HL-60/S4 treated with retinoic acid at 250 ng/mL for 4 days and 3 days (cell line): ENCODE data around the gene COX18.

Experiments used
- in situ Hi-C: fragments of 300-500 bp; cut with MboI; formaldehyde crosslinking; loops from 2 replicates; pipeline ENCODE4 v1.7.0; 2022; ENCODE audit warnings: low sequenced_read_pairs

COX18 gene, protein sequence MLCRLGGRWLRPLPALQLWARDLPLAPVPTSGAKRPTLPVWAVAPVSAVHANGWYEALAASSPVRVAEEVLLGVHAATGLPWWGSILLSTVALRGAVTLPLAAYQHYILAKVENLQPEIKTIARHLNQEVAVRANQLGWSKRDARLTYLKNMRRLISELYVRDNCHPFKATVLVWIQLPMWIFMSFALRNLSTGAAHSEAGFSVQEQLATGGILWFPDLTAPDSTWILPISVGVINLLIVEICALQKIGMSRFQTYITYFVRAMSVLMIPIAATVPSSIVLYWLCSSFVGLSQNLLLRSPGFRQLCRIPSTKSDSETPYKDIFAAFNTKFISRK

DNA sequence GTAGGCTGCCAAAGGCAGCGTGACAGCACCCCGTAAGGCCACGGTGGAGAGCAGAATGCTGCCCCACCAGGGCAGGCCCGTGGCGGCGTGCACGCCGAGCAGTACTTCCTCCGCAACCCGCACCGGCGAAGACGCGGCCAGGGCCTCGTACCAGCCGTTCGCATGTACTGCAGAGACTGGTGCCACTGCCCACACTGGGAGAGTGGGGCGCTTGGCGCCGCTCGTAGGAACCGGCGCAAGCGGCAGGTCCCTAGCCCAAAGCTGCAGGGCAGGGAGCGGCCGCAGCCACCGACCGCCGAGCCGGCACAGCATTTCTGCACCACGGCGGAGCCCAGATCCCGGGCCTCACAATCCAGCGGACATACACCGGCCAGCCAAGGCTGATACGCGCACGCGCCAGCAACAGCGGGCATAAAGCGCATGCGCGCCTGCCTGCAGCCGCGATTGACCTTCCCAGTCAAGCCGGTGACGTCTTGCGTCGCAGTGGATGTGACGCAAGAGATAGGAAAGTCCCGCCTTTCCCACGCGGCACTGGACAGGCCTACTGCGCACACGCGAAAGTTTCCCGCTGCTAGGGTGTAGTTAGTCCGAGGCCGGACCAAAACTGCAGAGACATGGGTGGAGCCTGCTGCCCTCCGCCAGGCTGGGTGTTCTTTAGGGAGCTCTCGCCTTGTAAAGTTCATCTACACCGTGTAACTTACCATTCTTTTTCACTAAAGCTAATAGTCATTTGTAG is at the start of gene COX18:
TSS of gene COX18 (minus strand) at position 379 of the 736 bp plus-strand sequence. CDS start at position 312, 67 bp downstream.
- in situ Hi-C loops = no loop called here

DNA sequence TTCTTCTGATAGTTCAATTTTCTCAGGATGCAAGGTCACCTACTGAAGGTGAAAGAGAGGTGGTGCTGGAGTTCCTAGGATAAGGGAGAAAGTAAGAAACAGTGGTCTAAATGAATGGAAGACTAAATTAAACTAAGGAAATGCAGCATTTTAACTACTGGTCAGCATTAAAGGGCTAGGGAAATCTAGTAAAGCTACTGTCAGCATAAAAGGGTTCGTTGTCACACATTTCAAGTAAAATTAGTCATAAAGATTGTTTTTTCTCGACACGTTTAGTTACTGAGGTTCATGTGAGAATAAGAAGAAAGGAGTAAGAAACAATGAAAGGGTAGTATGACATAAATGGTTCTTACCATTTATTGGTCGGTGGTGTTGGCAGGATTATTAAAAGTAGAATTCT is 40.0 kb upstream of the COX18 start:
- in situ Hi-C loops = no loop called here

DNA sequence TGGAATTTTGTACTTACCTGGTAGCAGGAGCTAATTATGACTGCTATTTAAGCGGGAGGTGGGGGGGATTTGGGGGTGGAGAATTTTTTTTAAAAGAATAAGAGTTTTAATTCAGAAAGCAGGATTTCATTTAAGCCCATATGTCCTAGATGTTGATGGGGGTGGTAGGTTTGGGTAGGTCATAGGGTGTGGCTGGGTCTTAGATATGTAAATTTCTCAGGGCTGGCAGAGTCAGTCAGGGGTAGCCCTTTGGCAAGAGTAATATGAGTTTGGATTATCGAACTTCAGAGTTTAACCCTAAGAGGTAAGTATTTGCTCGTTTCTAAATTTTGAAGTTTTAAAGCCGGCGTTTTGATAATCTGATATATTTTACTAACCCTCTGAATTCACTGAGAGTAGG is 35.2 kb upstream of the COX18 start:
- in situ Hi-C loops = no loop called here

DNA sequence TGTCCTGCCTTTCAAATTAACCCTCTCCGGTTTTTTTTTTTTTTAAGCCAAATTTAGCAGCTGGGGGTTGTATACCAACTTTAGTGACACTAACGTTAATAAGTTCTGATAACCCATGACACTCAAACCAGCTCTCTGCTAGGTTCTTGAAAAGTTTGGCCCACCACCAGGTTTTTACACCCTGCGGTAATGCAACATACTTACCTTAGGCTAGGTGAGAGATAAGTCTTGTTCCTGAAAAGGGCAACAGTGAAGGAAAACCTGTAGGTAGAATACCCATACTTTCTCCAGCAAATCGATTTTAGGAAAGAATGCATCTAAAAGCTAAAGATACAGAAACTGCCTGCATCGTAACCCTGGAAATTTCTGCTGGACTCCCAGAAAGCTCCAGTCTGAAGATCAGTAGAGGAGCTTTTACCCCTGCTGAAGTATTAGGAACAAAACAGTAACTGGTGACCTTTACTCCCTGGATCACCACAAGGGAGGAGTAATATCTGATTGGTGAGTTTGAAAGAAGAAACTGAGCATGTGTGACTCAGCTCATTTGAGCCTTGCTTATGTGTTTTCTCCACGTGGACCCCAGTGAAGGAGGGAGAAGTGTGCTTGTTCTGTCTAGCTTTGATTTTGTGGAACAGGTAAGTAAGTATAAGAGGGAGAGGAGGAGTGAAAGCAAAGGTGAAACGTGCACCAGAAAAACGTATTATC is 34.4 kb upstream of the COX18 start:
- in situ Hi-C loops = no loop called here

DNA sequence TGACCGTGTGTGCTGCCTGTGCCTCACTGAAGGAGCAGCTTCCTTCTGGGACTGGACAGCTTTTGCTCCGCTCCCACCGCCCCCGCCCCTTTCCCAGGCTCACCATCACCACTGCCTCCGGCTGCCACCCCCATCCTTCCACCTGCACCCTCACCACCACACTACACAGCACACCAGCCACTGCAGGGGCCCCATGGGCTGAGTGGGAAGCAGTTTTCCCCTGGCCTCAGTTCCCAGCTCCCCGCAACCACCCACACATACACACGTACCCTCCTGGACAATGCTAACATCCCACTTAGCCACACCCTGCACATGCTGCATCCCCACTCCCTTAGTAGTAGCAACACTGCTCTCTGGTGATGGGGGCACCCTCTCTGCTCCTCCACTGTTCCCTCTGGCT is 29.6 kb upstream of the COX18 start:
- in situ Hi-C loops = no loop called here

DNA sequence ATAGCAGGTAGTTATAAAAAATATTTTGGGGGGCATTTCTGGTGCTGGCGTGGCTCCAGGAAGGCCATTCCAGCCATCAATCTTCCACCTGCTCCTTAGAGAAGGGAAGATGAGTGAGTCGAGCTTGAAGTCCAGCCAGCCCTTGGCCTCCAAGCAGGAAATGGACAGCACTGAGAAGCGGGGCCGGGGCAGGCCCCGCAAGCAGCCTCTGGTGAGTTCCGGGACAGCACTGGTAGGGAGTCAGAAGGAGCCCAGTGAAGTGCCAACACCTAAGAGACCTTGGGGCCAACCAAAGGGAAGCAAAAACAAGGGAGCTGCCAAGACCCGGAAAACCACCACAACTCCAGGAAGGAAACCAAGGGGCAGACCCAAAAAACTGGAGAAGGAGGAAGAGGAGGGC is 29.2 kb upstream of the COX18 start:
- in situ Hi-C loops = no loop called here

DNA sequence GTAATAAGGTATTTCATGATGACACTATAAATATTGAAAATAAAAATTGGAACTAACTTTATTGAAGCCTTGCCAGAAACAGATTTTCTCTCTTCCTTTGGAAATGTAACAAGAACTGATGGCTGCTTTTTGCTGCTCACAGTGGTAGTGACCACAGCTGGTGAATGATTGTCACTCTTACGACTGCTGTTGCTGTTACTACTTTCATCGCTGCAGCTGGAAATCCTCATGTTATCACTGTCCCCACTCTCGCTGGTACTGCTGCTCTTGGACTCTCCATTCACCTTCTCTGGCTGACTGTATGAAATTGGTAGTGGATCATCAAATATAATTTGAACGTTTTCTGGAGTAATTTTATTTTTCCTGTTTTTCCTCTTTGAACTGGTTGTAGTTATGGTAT is 28.5 kb upstream of the COX18 start:
- in situ Hi-C loops = no loop called here

DNA sequence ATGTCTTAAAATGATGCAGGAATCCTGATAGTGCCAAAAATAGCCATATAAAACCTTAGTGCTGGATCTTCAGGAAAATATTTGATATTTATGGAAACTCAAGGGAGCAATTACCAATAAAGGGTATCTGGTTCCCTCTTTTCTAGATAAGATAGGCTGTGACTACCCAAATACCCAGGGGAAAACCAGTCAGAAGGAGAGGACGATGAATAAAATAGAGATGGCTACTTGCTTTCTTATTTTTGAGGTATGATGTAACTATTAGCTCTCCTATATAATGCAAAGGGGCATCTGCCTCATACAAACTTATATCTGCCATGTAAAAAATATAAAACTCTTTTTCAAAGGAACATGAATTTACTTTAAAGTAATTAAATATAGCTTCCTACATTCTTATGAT is 23.4 kb upstream of the COX18 start:
- in situ Hi-C loops = no loop called here

DNA sequence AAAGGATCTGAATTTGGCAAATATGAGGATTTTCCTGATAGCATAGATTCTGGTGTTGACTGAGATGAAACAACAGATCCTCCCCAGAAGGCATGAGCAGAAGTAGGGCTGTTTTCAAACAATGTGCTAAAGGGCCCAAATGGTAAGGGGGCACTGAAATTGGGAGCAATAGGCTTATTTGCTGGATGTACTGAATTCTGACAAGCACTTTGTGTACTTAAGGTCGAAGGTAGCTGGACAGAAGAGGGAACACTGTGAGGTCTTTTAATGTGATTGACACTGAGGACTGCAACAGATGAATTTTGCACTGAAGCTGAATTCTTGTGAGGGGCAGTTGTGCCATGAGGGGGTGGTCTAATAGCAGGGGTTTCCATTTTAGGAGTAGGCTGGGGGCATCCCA is 21.2 kb upstream of the COX18 start:
- in situ Hi-C loops = no loop called here

DNA sequence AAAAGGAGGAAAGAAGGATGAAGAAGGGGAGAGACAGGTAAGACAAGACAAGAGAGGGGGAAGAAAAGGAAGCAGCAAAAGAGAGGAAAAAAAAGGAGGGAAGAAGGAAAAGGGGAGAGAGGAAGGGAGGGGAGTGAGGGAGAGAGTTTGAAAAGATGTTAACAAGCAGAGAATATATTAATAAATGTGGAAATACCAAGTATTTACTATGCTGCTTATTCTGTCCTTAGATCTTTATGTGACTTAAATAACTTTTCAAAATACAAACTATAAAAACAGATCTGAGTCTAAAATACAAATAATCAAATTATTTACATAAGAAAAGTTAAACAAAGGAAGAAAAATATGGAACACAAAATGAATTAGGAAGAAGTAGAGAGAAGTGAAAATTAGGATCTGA is 18.4 kb upstream of the COX18 start:
- in situ Hi-C loops = loop anchor here (10.0 kb wide), 1 partner anchor 167 kb away; the partner anchor contains the start of gene ANKRD17

DNA sequence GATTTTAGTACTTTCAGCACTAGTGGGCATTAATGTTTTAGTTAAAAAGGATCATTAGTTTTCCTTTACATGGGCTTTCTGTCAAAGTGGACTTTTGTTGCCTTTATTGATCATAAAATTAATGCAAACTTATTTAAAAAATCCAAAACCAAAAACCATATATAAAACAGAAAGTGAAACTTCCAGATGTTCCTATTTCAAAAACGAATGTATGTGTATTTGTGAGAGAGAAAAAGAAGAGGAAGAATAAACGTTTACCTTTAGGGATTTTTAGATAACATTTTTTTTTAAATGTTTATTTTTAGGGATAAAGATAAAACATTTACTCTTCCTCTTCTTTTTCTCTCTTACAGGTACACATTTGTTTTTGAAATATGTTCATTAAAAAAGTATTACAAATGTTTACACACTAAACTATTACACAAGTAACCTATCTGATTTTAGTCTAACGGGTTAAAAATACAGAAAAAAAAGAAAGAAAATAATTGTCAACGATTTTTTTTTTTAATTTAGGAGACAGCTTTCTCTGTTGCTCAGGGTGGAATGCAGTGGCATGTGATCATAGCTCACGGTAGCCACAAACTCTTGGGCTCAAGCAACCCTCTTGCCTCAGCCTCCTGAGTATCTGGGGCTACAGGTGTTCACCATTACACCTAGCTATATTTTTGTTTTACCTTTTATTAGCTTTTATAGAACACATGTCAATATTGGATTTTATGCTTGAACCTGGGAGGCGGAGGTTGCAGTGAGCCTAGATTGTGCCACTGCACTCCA is 16.8 kb upstream of the COX18 start:
- in situ Hi-C loops = loop anchor here (10.0 kb wide), 1 partner anchor 169 kb away; the partner anchor contains the start of gene ANKRD17

DNA sequence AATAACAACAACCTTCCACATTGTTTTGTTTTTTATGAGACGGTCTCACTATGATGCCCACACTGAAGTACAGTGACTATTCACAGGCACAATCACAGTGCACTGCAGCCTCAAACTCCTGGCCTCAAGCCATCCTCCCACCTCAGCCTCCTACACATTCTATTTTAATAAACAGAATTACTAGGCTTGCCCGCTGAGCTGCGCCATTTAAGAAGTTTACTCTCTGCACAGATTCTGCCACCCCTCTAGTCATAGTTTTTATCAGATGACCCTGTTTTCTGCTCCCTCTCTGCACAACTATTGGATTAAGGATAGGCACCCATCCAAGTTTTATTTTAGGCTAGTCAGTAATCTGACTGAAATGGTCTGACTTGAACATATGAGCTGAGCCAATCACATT is 11.3 kb upstream of the COX18 start:
- in situ Hi-C loops = loop anchor here (10.0 kb wide), 1 partner anchor 174 kb away; the partner anchor contains the start of gene ANKRD17

DNA sequence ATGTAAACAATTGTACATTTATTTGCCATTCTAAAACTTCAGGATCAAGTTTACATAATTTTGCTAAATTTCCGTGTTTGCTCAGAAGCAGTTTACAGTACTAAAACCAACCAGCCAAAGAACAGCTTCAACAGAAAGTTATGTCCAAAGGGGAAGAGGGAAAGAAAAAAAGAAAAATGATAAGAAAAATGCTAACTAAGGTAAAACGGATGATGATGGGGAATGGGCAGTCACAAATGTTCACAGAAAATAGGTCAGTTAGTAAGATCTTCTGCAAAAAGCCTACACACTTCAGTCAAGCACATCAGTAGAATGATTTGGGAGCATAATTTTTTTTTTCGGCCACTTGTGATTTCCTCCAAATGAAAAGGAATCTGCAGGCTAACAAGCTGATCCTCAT is 6.3 kb upstream of the COX18 start:
- in situ Hi-C loops = no loop called here

DNA sequence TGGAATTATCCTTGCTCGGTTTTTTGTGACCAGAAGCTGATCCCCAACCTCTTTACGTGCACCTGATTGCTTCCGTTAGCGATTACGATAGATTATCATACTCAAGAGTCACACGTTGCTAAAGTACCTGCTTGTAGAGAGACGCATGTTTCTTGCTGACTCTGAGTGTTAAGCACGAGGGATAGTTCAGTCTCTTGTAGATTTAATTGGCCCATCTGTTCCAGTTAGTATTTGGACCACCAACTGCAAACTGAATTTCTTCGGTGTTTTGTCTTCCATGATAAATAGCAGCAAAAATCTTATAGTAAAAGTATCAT is 516 bp upstream of the COX18 start:
- in situ Hi-C loops = no loop called here

DNA sequence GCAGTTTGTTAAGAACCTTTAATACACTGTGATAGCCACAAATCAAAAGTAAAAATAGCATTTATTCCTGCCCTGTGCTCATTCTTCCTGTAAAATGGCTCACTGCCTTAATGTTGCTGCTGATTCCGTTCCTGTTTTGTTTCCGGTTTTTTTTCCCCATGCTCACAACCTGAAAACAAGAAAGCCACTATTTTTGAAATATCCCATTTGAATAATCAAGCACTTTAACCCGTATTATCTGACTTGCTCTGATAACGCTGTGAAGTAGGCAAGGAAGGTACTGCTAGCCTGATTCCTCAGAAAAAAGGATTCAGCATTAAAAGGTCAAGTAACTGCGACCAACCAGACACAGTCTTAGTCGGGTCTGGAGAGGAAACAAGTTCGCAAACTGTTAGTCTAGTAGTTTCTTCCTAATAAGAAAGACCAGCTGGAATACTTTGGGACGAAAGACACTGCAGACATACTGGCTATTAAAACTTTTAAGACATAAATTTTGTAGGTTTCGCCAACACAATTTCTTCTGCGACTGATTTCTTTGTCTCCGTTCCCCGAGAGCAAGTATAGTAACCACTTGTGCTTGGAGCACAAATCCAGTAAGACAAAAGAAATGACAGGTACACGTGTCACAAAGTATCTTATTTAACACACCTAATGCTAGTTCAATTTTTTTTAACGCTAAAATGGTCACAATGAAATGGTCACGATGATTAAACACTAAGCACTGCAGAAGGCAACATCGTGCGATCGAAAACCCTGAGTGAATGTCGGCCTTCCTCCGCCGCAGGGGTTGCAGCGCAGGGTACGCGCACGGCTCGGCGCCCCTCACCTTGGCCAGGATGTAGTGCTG is 802 bp downstream of the COX18 start:
- in situ Hi-C loops = no loop called here

DNA sequence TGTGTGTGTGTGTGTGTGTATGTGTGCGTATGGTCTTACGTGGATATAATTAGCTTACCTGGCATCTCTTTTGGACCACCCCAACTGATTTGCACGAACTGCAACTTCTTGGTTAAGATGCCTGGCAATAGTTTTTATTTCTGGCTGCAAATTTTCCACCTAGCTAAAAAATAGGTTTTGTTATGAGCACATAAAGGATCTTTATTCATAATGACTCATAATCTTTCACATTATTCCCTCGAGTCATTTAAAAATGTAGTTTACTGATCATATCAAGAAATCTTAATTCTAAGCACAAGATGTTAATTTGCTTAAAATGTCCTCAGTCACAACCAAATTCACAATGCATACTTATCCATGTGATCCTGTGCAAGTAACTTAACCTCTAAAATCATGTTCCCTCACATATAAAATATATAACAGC is 1.5 kb downstream of the COX18 start:
- in situ Hi-C loops = no loop called here

DNA sequence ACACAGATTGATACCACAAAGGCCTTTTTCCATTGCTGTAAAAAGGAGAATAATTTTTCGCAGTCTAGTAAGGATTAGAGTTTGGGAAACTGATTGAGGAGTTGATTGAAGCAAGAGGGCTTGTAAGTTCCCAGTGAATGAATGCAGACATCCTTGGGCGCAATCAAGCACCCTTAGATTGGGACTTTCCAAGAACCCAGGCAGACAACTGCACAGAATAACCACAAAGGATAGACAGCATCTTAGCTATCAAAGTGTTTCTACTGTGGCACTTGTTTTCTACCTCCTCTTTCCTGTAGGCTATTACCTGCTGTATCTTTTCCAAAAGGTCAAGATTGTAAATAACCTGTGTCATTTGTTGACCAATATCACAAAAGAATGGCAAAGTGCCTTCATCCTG is 2.6 kb downstream of the COX18 start:
- in situ Hi-C loops = no loop called here

DNA sequence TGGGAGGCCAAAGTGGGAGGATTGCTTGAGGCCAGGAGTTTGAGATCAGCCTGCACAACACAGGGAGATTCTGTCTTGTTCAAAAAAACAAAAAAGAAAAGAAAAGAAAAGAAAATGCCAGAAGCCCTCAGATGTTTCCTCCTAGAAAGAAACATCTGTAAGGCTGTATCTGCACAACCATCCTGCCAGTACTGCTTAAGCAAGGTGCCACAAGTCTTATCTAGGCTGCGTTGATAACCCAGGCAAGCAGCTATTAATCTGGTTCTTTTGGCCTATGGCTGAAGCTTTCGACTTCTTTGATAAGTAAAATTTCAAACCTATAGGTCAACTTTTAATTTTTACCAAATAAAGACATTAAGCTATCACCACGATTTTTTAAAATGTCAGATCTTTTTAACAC is 3.1 kb downstream of the COX18 start:
- in situ Hi-C loops = no loop called here

DNA sequence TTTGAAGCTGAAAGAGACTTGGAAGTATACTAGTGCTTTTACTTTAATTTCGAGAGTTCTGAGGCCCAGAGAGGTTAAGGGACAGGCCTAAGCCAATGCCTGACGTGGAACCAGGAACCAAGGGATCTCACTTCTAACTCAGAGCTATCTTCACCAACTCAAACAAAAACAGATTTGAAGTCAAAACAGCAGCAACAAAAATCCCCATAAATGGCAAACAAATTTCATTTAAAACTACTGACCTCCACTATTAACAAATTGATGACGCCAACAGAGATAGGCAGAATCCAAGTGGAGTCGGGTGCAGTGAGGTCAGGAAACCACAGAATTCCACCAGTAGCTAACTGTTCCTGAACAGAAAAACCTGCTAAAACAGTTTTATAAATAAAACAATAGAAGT is 5.0 kb downstream of the COX18 start:
- in situ Hi-C loops = no loop called here

DNA sequence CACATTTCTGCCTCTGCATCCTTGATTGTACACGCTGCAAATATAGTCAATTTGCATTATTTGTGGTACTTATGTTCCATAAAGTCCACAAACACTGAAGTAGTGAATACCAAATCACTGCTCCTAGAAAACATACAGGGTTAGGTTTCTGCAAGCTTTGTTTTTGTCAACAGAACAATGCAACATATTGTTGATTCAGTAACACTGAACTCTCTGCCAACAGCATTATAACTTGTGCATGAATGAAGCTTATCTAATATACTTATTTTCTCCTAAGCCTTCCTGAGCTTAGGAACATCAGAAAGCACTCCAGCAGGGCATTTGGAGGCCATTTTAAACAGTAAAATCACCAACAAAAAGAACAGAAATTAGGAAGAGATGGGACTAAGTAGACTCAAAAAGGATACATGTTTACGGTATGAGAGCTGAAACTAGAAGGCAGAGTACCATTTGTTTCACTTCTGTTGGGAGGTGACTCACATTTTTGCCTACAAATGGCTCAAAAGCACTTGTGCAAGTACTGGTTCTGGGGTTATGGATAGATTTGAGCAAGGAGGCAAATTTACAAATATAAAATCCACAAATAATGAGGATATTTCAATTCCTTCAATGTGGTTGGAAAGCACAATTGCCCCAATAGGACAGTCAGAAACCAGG is 14.1 kb downstream of the COX18 start:
- in situ Hi-C loops = no loop called here
